GM23338 (cell line): Measurements from ENCODE around the gene OMP. TPM values are rescaled to one million over a fixed set of nuclear protein-coding genes. Genes with fewer than 3 reads are reported as not detected.

Experiments used
- ATAC-seq: fragments of 200-7000 bp; cut with Tn5 transposase; 3 replicates; pipeline ENCODE4 v1.9.1; 2020
- DNase-seq: peaks from one replicate; pipeline ENCODE4 v3.0.0-alpha.2; 2015; ENCODE audit warnings: low spot score
- H2AFZ ChIP-seq: fragments of 200-600 bp; sonication (generic); 2 replicates; pipeline ENCODE4 v1.8.0; 2016; ENCODE audit warnings: antibody characterized with exemption, mild to moderate bottlenecking, moderate library complexity
- H3F3A ChIP-seq: fragments of 200-600 bp; sonication (generic); replicated peaks from 2 replicates; pipeline ENCODE4 v1.8.0; 2017; ENCODE audit warnings: antibody characterized with exemption, mixed run types, low read depth
- H3K27ac ChIP-seq: fragments of 200-600 bp; sonication (generic); 2 replicates; pipeline ENCODE4 v1.6.1; 2016; ENCODE audit warnings: low read depth
- H3K27me3 ChIP-seq: fragments of 200-600 bp; sonication (generic); 2 replicates; pipeline ENCODE4 v1.8.0; 2016; ENCODE audit warnings: mild to moderate bottlenecking, mixed run types, moderate library complexity; ENCODE audit not compliant: insufficient read depth
- H3K36me3 ChIP-seq: fragments of 200-600 bp; sonication (generic); 2 replicates; pipeline ENCODE4 v1.8.0; 2016; ENCODE audit warnings: mild to moderate bottlenecking; ENCODE audit not compliant: insufficient read depth
- H3K4me1 ChIP-seq: fragments of 200-600 bp; sonication (generic); 2 replicates; pipeline ENCODE4 v1.8.0; 2016; ENCODE audit warnings: mild to moderate bottlenecking, moderate library complexity; ENCODE audit not compliant: insufficient read depth
- H3K4me2 ChIP-seq: fragments of 200-600 bp; sonication (generic); 2 replicates; pipeline ENCODE4 v1.7.1; 2017; ENCODE audit warnings: mixed run types
- H3K4me3 ChIP-seq: fragments of 200-600 bp; sonication (generic); 2 replicates; pipeline ENCODE4 v1.6.1; 2016; ENCODE audit warnings: mixed run types
- H3K79me2 ChIP-seq: fragments of 200-600 bp; sonication (generic); replicated peaks from 2 replicates; pipeline ENCODE4 v1.8.0; 2017; ENCODE audit warnings: mild to moderate bottlenecking; ENCODE audit not compliant: insufficient read depth
- H3K9me2 ChIP-seq: fragments of 200-600 bp; sonication (generic); 2 replicates; pipeline ENCODE4 v1.8.0; 2017; ENCODE audit not compliant: insufficient read depth
- H4K20me1 ChIP-seq: fragments of 200-600 bp; sonication (generic); replicated peaks from 2 replicates; pipeline ENCODE4 v1.8.0; 2017; ENCODE audit warnings: mild to moderate bottlenecking; ENCODE audit not compliant: insufficient read depth
- H3K27ac Mint-ChIP-seq: 2 replicates; pipeline ENCODE4 v1.8.0; 2020; ENCODE audit warnings: inconsistent platforms, mild to moderate bottlenecking, moderate library complexity, mixed read lengths
- H3K27me3 Mint-ChIP-seq: 3 replicates; pipeline ENCODE4 v1.8.0; 2022; ENCODE audit warnings: low read depth, mild to moderate bottlenecking, moderate library complexity, mixed read lengths, inconsistent platforms; ENCODE audit not compliant: insufficient read depth, poor library complexity
- H3K36me3 Mint-ChIP-seq: 3 replicates; pipeline ENCODE4 v1.8.0; 2021; ENCODE audit warnings: low read depth, mild to moderate bottlenecking, inconsistent platforms, moderate library complexity, mixed read lengths
- H3K4me1 Mint-ChIP-seq: 3 replicates; pipeline ENCODE4 v1.8.0; 2020; ENCODE audit warnings: mild to moderate bottlenecking, inconsistent platforms, mixed read lengths
- H3K4me3 Mint-ChIP-seq: 3 replicates; pipeline ENCODE4 v1.8.0; 2021; ENCODE audit warnings: moderate library complexity, mild to moderate bottlenecking, inconsistent platforms, mixed read lengths
- H3K9me3 Mint-ChIP-seq: 3 replicates; pipeline ENCODE4 v1.8.0; 2020; ENCODE audit warnings: moderate library complexity, mild to moderate bottlenecking, inconsistent platforms, mixed read lengths
- EZH2 ChIP-seq: fragments of 200-600 bp; sonication (generic); IDR thresholded peaks from one replicate; pipeline ENCODE4 v1.8.0; 2017; ENCODE audit warnings: antibody characterized with exemption, mild to moderate bottlenecking, low read depth; ENCODE audit not compliant: unreplicated experiment
- EZH2phosphoT487 ChIP-seq: fragments of 200-600 bp; sonication (generic); IDR thresholded peaks from one replicate; pipeline ENCODE4 v1.8.1; 2018; ENCODE audit warnings: antibody characterized with exemption; ENCODE audit not compliant: unreplicated experiment
- NANOG ChIP-seq: IDR thresholded peaks from 2 replicates; pipeline ENCODE4 v1.6.1; 2016; ENCODE audit warnings: antibody characterized with exemption, borderline replicate concordance
- STAT1 ChIP-seq: IDR thresholded peaks from one replicate; pipeline ENCODE4 v1.6.1; 2016; ENCODE audit warnings: antibody characterized with exemption; ENCODE audit not compliant: unreplicated experiment
- ZNF114 ChIP-seq: fragments of 250-450 bp; sonication (Bioruptor Pico); IDR thresholded peaks from 2 replicates; pipeline ENCODE4 v1.5.0; 2020; ENCODE audit warnings: mild to moderate bottlenecking, moderate library complexity
- ZNF331 ChIP-seq: fragments of 250-450 bp; sonication (Bioruptor Pico); IDR thresholded peaks from 2 replicates; pipeline ENCODE4 v1.5.0; 2020; ENCODE audit warnings: low read depth, mild to moderate bottlenecking, moderate library complexity
- polyA plus RNA-seq: library from polyadenylated mRNA; unstranded; fragments of >200 nt; fragmentation: Nextera tagmentation; extraction: Ambion mirVana; gene quantifications from 2 replicates; pipeline ENCODE4 v1.2.1, GENCODE V29; 2016
- total RNA-seq: library from RNA; depleted of rRNA; stranded (reverse); fragments of >200 nt; shearing (Covaris generic); gene quantifications from 2 replicates; pipeline ENCODE4 v1.2.3, GENCODE V29; 2014
- TF ChIP-seq, protein P1 (sequence below): fragments of 250-450 bp; sonication (Bioruptor Pico); IDR thresholded peaks from 2 replicates; pipeline ENCODE4 v1.5.0; 2020; ENCODE audit warnings: mild to moderate bottlenecking, moderate library complexity
- TF ChIP-seq, protein P2 (sequence below): IDR thresholded peaks from one replicate; pipeline ENCODE4 v1.6.1; 2018; ENCODE audit warnings: antibody characterized with exemption; ENCODE audit not compliant: unreplicated experiment
- TF ChIP-seq, protein P3 (sequence below): IDR thresholded peaks from 2 replicates; pipeline ENCODE4 v1.6.1; 2016; ENCODE audit warnings: antibody characterized with exemption

Gene OMP
- total and polyA plus RNA-seq, 2 experiments from 2014 or later, result 1.0 TPM; not detected in 1

DNA sequence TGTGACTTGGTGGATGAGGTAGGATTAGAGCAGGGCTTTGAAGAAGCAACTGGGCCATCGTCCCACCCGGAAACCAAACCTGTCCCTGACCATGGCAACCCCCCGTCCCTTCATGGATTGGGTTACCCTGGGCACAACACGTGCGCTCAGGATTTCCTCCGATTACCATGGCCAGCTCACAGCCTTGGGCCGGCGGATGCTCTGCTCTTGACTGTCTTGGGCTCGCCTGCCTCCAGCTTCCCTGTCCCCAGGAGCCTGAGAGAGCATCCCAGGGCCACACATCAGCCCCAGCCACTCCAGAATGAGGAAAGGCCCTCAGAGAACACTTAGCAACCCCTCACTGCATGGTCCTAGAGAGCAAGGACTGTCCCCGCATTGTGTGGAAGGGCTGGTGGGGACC, 48.2 kb downstream of the OMP start (continued):
- TF ChIP-seq, protein P1, sequence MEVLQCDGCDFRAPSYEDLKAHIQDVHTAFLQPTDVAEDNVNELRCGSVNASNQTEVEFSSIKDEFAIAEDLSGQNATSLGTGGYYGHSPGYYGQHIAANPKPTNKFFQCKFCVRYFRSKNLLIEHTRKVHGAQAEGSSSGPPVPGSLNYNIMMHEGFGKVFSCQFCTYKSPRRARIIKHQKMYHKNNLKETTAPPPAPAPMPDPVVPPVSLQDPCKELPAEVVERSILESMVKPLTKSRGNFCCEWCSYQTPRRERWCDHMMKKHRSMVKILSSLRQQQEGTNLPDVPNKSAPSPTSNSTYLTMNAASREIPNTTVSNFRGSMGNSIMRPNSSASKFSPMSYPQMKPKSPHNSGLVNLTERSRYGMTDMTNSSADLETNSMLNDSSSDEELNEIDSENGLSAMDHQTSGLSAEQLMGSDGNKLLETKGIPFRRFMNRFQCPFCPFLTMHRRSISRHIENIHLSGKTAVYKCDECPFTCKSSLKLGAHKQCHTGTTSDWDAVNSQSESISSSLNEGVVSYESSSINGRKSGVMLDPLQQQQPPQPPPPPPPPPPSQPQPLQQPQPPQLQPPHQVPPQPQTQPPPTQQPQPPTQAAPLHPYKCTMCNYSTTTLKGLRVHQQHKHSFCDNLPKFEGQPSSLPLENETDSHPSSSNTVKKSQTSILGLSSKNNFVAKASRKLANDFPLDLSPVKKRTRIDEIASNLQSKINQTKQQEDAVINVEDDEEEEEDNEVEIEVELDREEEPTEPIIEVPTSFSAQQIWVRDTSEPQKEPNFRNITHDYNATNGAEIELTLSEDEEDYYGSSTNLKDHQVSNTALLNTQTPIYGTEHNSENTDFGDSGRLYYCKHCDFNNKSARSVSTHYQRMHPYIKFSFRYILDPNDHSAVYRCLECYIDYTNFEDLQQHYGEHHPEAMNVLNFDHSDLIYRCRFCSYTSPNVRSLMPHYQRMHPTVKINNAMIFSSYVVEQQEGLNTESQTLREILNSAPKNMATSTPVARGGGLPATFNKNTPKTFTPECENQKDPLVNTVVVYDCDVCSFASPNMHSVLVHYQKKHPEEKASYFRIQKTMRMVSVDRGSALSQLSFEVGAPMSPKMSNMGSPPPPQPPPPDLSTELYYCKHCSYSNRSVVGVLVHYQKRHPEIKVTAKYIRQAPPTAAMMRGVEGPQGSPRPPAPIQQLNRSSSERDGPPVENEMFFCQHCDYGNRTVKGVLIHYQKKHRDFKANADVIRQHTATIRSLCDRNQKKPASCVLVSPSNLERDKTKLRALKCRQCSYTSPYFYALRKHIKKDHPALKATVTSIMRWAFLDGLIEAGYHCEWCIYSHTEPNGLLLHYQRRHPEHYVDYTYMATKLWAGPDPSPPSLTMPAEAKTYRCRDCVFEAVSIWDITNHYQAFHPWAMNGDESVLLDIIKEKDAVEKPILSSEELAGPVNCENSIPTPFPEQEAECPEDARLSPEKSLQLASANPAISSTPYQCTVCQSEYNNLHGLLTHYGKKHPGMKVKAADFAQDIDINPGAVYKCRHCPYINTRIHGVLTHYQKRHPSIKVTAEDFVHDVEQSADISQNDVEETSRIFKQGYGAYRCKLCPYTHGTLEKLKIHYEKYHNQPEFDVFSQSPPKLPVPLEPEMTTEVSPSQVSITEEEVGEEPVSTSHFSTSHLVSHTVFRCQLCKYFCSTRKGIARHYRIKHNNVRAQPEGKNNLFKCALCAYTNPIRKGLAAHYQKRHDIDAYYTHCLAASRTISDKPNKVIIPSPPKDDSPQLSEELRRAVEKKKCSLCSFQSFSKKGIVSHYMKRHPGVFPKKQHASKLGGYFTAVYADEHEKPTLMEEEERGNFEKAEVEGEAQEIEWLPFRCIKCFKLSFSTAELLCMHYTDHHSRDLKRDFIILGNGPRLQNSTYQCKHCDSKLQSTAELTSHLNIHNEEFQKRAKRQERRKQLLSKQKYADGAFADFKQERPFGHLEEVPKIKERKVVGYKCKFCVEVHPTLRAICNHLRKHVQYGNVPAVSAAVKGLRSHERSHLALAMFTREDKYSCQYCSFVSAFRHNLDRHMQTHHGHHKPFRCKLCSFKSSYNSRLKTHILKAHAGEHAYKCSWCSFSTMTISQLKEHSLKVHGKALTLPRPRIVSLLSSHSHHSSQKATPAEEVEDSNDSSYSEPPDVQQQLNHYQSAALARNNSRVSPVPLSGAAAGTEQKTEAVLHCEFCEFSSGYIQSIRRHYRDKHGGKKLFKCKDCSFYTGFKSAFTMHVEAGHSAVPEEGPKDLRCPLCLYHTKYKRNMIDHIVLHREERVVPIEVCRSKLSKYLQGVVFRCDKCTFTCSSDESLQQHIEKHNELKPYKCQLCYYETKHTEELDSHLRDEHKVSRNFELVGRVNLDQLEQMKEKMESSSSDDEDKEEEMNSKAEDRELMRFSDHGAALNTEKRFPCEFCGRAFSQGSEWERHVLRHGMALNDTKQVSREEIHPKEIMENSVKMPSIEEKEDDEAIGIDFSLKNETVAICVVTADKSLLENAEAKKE (CRISPR knock-in tag), result no peak
- TF ChIP-seq ZNF114 (CRISPR knock-in tag), result no peak
- no peak for TF ChIP-seq STAT1
- TF ChIP-seq, protein P2, sequence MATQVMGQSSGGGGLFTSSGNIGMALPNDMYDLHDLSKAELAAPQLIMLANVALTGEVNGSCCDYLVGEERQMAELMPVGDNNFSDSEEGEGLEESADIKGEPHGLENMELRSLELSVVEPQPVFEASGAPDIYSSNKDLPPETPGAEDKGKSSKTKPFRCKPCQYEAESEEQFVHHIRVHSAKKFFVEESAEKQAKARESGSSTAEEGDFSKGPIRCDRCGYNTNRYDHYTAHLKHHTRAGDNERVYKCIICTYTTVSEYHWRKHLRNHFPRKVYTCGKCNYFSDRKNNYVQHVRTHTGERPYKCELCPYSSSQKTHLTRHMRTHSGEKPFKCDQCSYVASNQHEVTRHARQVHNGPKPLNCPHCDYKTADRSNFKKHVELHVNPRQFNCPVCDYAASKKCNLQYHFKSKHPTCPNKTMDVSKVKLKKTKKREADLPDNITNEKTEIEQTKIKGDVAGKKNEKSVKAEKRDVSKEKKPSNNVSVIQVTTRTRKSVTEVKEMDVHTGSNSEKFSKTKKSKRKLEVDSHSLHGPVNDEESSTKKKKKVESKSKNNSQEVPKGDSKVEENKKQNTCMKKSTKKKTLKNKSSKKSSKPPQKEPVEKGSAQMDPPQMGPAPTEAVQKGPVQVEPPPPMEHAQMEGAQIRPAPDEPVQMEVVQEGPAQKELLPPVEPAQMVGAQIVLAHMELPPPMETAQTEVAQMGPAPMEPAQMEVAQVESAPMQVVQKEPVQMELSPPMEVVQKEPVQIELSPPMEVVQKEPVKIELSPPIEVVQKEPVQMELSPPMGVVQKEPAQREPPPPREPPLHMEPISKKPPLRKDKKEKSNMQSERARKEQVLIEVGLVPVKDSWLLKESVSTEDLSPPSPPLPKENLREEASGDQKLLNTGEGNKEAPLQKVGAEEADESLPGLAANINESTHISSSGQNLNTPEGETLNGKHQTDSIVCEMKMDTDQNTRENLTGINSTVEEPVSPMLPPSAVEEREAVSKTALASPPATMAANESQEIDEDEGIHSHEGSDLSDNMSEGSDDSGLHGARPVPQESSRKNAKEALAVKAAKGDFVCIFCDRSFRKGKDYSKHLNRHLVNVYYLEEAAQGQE, result no peak

DNA sequence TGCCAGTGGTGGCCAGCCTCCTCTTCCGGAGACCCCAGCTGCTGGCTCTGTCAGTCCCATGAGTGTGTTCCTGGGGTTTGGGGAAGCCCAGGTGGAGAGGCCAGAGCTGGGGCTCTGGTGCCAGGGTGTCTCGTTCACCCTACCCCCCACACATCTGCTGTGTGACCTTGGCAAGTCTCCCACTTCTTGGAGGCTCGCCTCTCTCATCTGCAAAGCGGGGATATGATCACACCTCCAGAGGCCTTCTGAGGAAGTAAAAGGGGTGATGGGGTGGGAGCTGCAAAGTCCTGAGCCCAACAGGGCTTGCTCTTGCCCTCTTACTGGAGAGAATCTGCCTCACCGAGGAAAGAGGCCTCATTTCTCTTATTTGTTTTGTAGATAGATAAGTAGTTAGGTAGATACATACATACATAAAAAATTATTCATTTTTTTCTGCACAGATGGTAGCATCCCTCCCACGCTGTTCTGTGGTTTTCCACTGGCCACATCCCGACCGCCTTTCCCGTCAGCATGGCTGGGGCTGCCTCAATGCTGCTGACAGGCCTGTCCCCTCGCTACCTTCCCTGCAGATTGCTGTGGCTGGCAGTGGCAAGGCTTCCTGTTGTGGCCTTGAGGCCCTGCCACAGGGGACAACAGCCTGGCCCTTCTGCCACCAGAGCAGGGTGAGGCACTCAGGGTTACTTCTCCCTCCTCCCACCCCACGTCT, 49.3 kb downstream of the OMP start:
- H3K36me3 ChIP-seq, result no peaks in the 10 kb centered on the region
- no peaks in the 10 kb centered on the region for H3K9me3 Mint-ChIP-seq
- H3K4me1 ChIP-seq, result peaks cover 12% of the 10 kb centered on the region
- no peak overlapping the region for H3K27ac Mint-ChIP-seq
- no peaks in the 10 kb centered on the region for H3K9me2 ChIP-seq
- no peak for DNase-seq
- H3K27me3 Mint-ChIP-seq, result peaks cover 17% of the 10 kb centered on the region
- H3K27me3 ChIP-seq, result no peaks in the 10 kb centered on the region
- peaks cover 24% of the 10 kb centered on the region for H3K4me1 Mint-ChIP-seq
- H3K79me2 ChIP-seq, result no peaks in the 10 kb centered on the region
- no peaks in the 10 kb centered on the region for H4K20me1 ChIP-seq
- H3F3A ChIP-seq, result no peaks in the 10 kb centered on the region
- no peak overlapping the region for H3K4me2 ChIP-seq
- no peak overlapping the region for H3K27ac ChIP-seq
- no peaks in the 10 kb centered on the region for H3K36me3 Mint-ChIP-seq
- ATAC-seq, result no peak
- H3K4me3 Mint-ChIP-seq, result no peak overlapping the region
- H3K4me3 ChIP-seq, result no peak overlapping the region
- no peak overlapping the region for H2AFZ ChIP-seq
- TF ChIP-seq ZNF331 (CRISPR knock-in tag) (no peak), NANOG (no peak), EZH2phosphoT487 (no peak), EZH2 (no peak), STAT1 (no peak)
- TF ChIP-seq, protein P3, sequence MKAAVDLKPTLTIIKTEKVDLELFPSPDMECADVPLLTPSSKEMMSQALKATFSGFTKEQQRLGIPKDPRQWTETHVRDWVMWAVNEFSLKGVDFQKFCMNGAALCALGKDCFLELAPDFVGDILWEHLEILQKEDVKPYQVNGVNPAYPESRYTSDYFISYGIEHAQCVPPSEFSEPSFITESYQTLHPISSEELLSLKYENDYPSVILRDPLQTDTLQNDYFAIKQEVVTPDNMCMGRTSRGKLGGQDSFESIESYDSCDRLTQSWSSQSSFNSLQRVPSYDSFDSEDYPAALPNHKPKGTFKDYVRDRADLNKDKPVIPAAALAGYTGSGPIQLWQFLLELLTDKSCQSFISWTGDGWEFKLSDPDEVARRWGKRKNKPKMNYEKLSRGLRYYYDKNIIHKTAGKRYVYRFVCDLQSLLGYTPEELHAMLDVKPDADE, result no peak
